ENCODE results near the gene CAMK2D.

CAMK2D gene

DNA sequence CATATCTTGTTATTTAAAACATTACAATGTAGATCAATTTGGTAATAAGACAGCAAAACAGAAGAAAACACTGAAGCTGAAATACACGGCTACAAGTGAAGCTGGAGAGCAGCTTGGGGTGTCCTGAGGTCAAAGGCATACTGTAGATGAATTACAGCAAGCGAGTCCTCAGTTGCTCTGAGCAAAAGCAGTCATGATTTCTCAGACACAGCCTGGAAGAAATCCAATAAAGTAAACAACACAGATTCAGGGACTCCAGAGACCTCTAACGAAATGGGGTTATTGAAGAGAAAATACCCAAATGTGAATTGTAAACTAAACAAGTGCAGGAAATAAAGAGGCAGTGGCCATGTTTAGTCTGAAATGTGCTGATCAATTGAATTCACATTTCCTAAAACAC is 324.4 kb downstream of the CAMK2D start:
- no peak for DNase-seq (ENCODE audit: low spot score)

DNA sequence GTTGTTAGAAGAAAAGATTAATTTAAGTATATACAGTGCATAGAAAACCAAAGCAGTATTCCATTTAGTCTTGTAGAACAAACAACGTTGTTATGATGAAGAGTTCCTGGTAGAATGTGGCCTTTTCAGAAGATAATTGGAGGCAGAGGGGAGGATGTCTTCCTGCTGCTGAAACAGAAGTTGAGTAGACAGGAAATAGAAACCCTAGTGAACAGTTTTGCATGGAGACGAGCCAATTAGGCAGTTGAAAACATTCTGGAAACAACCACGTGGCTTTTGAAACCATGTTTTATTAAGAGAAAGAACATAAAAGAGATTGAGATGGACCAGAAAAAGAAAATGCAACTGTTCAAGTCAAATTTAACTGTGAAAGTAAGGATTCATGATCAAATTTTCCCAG is 325.2 kb downstream of the CAMK2D start:
- no peak for DNase-seq (ENCODE audit: low spot score)

DNA sequence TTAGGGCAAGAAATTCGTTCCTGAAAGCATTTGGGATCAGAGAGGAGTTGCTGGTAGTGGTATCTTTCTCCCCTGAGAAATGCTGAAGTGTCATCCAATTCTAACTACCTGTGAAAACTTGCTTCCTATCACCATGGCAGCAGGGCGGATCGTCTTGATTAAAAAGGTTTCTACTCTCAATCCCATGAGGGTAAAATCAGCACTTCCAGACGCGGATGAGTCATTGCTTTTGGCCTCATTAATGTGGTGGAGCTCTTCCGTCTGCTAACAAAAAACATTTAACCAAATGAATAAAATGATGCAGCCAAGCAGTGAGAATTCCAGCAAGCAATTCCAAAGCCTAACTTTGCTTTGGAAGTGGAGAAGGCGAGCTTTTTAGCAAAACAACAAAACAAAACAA is 325.6 kb downstream of the CAMK2D start:
- no peak for DNase-seq (ENCODE audit: low spot score)

DNA sequence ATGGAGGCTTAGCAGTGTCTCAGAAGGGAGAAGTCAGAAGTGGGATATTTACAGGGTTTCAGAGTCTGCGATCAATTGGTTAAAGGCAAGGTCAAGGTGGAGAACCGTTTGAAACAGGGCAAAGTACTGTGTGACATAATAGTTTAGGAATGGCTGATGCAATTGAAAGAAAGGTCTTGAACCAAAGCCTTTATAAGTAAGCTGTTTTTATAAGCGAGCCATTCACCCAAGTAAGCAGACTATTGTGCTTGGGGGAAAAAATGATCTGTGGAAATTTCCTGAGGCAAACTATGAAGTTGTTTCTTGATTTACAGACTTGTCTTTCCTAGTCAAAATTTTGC is 327.3 kb downstream of the CAMK2D start:
- DNase-seq (ENCODE audit: low spot score), result no peak

DNA sequence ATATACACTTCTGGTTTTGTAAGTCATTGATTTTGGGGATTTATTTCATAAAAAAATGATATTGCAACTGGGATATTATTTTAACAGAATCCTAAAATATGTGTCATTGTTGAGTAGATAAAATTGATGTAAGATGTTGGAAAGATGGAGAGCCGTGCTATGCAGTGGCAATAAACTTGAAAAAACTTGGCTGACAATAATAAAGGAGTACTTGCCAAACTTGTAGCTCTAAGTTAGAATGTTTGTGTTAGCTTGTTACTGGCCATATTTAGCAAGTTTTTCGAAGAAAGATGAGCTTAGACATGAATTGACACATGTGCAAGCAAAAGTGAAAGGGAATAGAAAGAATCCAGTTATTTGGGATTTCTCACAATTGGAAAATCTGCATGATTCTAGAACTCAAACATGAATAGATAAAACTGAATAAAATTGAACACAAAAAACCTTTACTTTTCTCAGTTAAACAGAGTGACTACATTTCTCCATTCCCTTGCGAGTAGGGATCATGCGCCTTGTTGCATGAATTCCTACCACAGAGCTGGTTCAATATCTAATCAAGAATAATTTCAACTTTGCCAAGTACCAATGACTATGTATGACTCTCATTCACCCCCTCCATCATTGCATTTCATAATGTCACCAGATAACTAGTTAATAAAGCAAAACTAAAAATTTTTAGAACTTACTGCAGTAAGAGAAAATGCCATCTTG is 327.8 kb downstream of the CAMK2D start:
- no peak for DNase-seq (ENCODE audit: low spot score)

DNA sequence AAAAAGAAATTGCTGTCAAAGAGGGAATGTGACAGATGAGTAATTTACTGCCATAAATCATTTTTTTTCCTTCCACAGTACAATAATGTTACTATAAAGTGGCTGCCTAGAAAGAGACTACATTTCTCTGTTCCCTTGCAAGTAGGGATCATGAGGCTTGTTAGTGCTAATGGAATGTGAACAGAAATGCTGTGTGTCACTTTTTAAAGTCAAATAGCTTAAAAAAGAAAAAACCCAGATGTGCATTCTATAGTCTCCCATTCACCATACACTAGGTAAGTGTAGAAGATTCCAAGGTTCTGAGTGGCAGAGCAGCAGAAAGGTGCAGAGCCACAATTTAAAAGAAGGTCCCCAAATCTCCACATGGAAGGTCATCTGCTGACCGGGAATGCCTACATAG is 328.4 kb downstream of the CAMK2D start:
- DNase-seq (ENCODE audit: low spot score), result no peak

DNA sequence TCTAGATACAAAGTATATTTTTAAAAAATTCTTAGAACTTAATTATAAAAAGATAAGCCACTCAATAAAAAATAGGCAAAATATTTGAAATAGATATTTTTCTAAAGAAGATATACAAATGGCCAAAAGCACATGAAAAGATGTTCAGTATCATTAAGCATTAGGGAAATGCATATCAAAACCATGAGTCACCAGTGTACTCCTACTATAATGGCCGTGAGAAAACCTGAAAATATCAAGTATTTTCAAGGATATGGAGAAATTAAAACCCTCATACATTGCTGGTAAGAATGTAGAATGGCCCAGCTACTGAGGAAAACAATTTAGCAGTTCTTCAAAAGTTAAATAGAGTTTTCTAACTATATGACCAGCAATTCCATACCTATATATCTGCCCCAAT is 337.9 kb downstream of the CAMK2D start:
- DNase-seq (ENCODE audit: low spot score), result no peak

DNA sequence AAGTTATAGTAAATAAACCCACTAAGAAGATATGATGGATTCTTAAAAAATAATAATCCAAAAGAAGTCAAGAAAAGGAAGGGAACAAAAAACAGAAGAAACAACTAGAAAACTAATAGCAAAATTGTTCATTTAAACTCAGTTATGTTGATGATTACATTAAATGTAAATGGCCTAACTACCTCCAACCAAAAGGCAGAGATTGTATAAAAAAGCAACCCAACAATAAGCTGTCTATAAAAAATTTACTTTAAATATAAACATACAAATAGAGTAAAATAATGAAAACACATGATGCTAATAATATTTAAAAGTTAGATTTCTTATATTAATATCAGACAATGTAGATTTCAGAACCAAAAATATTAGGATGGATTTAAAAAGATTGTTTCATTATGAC is 340.6 kb downstream of the CAMK2D start:
- no peak for DNase-seq (ENCODE audit: low spot score)

DNA sequence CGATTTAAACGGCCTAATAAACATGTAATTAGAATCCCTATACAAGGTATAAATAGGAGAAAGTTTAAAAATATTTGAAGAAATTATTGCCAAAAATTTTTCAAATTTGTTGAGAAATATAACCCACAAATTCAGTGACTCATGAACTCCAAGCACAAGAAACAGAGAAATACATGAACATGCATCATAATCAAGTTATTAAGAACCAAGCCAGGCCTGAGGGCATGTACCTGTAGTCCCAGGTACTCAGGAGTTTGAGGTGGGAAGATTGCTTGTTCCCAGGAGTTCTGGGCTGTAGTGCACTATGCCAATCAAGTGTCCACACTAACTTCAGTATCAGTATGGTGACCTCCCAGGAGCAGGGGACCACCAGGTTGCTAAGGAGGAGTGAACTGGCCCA is 341.9 kb downstream of the CAMK2D start:
- DNase-seq (ENCODE audit: low spot score), result no peak

DNA sequence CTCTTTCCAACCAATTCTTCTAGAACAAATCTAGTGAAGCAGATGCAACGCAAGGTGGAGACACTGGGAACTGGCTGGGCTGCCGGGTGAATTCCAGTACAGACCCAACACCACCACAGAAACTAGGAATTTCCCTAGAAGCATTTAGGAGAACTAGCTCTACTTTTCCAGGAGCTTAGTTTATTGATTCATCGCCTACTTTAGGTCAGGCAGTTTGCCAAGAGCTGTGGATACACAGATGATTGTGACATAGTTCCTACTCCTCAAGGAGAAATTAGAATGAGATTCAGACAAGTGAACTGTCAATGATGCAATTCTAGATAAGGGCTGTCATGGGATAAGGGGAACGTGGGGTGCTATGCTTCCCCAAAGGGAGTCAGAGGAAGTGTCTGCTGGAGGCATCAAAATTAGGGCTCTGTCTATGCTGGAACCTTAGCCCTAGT is 350.0 kb downstream of the CAMK2D start:
- no peak for DNase-seq (ENCODE audit: low spot score)

DNA sequence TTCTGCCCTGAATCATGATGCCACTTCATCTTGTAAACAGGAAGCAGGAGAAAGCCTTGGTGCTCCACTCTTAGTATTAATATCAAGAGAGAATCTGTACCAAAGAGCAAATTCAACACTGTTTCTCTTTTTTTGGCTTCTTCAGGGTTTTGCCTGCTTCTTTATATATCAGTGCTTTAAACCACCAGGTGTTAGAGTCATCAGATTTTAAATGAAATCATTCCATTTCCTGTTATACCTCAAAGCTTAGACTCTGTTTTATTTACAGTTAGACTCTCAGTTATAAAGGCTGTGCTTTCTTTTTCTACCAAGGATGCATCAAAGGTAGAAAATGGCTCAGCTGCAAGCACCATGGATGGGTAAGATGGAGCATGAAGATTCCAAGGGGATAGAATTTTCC is 350.9 kb downstream of the CAMK2D start:
- DNase-seq (ENCODE audit: low spot score), result no peak

DNA sequence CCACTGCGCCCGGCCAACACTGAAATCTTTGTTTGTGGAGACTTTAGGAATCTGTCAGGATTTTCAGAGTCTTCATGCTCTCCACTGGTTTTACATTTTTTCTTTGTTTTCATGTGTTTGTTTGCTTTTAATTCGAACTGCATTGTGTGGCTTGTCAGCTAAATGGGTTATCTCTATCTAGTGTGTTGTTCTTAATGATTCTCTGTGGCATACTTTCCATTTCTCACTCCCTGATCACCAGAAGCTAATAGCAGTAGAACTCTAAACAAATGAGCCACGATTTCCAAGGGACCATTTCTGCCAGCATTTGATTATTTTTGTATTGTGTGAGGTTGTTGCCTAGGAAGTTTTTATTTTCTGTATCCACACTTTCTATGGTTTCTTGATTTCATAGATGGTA is 352.4 kb downstream of the CAMK2D start:
- DNase-seq (ENCODE audit: low spot score), result no peak

DNA sequence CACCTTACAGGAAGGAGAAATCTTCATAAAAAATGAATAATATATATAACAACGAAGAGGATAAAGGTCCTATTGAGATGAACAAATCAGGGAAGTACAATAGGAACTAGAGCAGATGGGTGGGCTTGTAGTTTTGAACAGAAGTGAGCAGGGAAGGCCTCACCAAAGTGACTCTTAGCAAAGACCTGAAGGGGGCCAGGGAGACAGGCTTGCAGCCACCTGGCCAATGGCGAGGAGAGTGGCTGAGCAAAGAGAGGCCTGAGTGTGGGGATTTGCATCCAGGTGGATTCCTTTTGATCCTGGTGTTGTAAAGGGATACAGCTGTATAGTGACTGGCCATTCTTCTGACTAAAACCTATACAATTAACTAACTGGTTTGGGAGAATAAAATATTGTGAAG is 354.1 kb downstream of the CAMK2D start:
- no peak for DNase-seq (ENCODE audit: low spot score)

DNA sequence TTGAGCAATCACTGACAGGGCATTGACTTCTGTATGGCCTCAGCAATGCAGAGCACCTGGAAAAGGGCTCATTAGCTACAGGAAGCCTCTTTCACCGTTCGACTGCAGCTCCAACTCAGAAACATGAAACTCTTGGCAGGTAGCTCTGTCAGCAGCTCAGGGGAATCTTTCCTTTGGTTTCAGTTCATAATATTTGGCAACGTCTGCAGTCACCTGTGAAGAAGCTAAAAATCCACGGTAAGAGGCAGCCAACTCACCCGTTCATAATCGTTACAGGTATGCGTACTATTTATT is 354.9 kb downstream of the CAMK2D start:
- DNase-seq (ENCODE audit: low spot score), result no peak

DNA sequence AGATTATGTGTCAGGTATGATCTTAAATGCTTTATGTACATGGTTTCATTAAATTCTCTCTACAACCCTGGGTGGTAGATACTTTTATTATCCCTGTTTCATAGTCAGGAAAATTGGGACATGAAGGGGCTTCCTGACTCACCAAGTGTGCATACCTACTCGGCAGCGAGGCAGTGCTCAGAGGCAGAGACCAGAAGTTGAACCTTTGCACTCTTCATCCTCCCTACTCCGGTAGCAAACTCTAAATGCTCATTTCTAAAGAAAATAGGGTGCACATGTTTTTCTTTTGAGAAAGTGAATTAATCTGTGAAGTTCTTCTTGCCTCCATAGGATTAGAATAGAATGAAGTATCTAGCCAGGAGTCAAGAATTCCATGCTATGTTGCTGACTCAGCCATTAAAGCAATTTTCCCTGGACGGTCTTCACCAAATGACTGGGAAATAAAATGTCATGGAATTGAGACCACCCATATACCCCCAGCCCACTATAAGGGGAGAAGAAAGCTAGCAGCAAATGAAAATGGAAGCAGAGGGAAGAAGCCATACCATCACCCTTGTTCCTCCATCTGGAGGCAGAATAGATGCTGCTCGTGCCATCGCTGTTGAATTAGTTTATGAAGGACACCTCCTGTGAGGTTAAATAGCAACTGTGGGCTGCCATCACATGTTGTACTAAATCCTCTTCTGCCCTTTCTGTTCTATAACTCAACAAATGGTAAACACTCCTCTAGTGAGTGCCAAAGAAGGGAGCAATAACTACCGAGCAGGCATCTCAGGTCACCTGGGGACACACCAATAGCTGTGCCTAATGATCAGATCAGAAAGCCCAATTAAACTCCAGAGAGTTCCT is 355.4 kb downstream of the CAMK2D start:
- DNase-seq (ENCODE audit: low spot score), result no peak

DNA sequence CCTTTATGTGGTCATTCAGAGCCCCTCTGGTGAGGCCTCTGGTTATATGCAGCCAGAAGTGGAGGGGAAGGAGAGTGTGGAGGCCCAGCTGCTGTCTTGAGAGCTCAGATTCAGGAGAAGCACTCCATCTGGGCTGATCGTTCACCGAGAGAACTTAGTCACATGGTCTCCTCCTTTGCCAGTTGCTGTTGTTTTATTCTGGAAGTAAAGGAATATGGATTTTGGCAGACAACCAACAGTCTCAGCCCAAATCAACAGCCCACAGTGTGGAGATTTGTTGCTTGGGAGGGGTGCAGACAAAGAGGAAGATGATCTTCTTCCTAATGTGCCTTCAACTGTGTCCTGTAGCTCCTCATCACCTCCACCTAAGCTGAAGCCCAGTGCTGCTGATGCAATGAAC is 356.7 kb downstream of the CAMK2D start:
- no peak for DNase-seq (ENCODE audit: low spot score)

DNA sequence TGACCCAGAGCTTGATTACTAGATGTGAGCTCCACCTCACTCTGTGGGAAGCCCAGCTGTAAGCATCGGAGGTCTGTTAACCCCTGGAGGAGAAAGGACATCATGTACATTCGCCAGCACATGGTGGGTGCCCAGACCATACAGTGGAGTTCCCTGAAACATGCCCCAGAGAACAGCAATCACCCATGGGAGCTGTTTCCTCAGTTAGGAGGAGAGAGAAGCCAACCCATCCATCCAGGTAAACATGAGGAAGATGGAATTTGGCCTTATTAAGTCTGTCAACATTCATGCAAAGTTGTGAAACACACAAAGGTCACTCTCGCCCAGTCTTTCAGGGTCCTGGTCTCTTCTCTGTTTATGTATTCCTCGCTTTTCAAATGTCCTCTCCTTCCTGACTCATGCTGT is 357.4 kb downstream of the CAMK2D start:
- DNase-seq (ENCODE audit: low spot score), result no peak
